Stomach (tissue), 4 donors: ENCODE results near the gene ARFGAP1.

Source experiments
- CTCF ChIP-seq, 7 experiments: fragments of 450-650 bp in 4 of 7; fragments of 200-600 bp in 3 of 7; sonication (generic) in 3 of 7; IDR thresholded peaks; one replicate each; pipeline ENCODE4 v1.5.1; 2016 to 2019; ENCODE audit warnings: antibody characterized with exemption in 7 of 7, control low read depth in 2 of 7, mild to moderate bottlenecking in 1 of 7
- POLR2A ChIP-seq, 4 donors: fragments of 450-650 bp; IDR thresholded peaks; one replicate each; pipeline ENCODE4 v1.6.1; 2016; ENCODE audit warnings: antibody characterized with exemption in 4 of 4, control low read depth in 2 of 4, mild to moderate bottlenecking in 1 of 4, moderate library complexity in 1 of 4
- POLR2AphosphoS5 ChIP-seq, 3 donors: sonication (generic); formaldehyde crosslinking; IDR thresholded peaks; one replicate each; pipeline ENCODE4 v1.6.1; 2016; ENCODE audit warnings: antibody characterized with exemption in 3 of 3

DNA sequence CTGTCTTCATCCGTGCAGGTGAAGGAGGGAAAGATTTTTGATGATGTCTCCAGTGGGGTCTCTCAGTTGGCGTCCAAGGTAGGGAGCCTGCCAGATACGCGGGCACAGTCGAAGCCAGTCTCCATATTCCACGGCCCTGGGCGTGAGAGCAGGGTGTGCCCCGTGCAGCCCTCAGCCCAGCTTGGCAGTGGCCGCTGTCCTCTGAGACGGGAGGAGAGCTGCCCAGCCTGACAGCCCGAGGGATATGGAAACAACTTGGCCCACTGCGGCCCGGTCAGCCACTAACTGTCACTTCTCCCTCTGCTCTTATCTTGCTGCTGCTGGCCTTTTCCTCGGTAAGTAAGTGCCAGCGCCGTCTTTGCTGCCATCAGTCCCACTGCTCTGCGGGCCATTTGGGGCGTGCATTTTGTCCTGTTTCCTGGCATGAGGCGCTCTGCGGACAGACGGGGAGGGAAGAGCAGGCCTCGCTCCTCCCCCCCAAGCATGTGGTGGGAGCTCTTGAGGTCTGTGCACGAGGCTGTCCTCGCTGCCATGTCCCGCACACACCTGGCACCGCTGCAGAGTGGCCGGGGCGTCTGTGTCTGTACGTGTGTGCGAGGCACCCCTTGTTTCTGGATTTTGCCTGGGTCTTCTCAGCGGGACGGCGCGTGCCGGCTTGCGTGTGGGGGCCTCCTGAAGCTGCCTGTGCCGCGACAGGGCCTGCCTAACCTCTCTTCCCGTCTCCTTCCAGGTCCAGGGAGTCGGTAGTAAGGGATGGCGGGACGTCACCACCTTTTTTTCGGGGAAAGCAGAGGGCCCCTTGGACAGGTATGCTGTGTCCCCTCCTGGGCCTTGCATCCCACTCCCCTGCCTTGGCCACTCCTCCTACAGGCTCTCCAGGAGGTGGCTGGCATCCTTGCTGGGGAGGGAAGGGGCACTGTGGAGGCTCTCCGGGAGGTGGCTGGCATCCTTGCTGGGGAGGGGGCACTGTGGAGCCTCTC is 13.3 kb downstream of the ARFGAP1 start:
- TF ChIP-seq CTCF (IDR thresholded peaks at IDR 0.05) (no peak), POLR2AphosphoS5 (IDR thresholded peaks at IDR 0.05) (no peak), POLR2A (IDR thresholded peaks at IDR 0.05) (no peak)
